T47D (cell line): ENCODE measurements around the gene JMJD1C.
A peak's percentile ranks its signal among the peaks of the same experiment; 100 is the strongest.
"Not testable (repeated sequence)": the region's sequence is repeated elsewhere in the genome, so short reads cannot be mapped to it uniquely, and the experiment has no call there.

Experiments
- DNase-seq, 2 experiments: peaks; one replicate each; pipeline versions ENCODE4 v3.0.0 to v3.0.0-alpha.2; 2011 to 2012; ENCODE audit warnings: low read depth in 1 of 2, low spot score in 1 of 2
- JUND ChIP-seq: IDR thresholded peaks from 2 replicates; pipeline ENCODE4 v1.6.1; 2012; ENCODE audit warnings: low read depth
- in situ Hi-C: cut with HindIII; loops from 2 replicates; pipeline ENCODE4 v1.10.0; 2016; ENCODE audit warnings: low sequenced_read_pairs, low pct_unique_long_range_greater_than_20kb

The JMJD1C gene

GRCh38 chr10:63465293-63466143 lies at the start of gene JMJD1C:
Gene JMJD1C, minus strand, starts transcription at chr10:63465977. Its CDS starts 315 bp downstream, at chr10:63465662.
- DNase-seq, result peak; percentile 73 to 92
- in situ Hi-C loops, result no loop called here
- TF ChIP-seq JUND, result no peak

GRCh38 chr10:63515002-63515763 lies 49.4 kb upstream of the JMJD1C start:
- TF ChIP-seq JUND, result no peak
- in situ Hi-C loops, result no loop called here
- DNase-seq, result peak in 1 of 2 experiments; percentile 43

- no peak for TF ChIP-seq JUND
- no peak for DNase-seq
- in situ Hi-C loops, result no loop called here
Observed at GRCh38 chr10:63506554-63506953, 40.8 kb upstream of the JMJD1C start.

- in situ Hi-C loops, result no loop called here
- no peak for TF ChIP-seq JUND
- DNase-seq, result no peak
Observed at GRCh38 chr10:63505562-63505961, 39.8 kb upstream of the JMJD1C start.

- TF ChIP-seq JUND, result no peak
- peak; percentile 39 to 76 for DNase-seq
- in situ Hi-C loops, result no loop called here
Observed at GRCh38 chr10:63504145-63504881, 38.5 kb upstream of the JMJD1C start.

- TF ChIP-seq JUND, result no peak
- DNase-seq, result no peak
- in situ Hi-C loops, result no loop called here
Observed at GRCh38 chr10:63503395-63503794, 37.6 kb upstream of the JMJD1C start.

GRCh38 chr10:63502832-63503231 lies 37.1 kb upstream of the JMJD1C start:
- in situ Hi-C loops, result no loop called here
- no peak for DNase-seq
- no peak for TF ChIP-seq JUND

GRCh38 chr10:63501954-63502353 lies 36.2 kb upstream of the JMJD1C start:
- TF ChIP-seq JUND, result no peak
- DNase-seq, result no peak
- in situ Hi-C loops, result no loop called here

GRCh38 chr10:63500551-63500950 lies 34.8 kb upstream of the JMJD1C start:
- DNase-seq, in situ Hi-C loops: not testable (repeated sequence)

- DNase-seq, result no peak
- in situ Hi-C loops, result no loop called here
- TF ChIP-seq JUND, result no peak
Observed at GRCh38 chr10:63498665-63499064, 32.9 kb upstream of the JMJD1C start.

- TF ChIP-seq JUND, result no peak
- in situ Hi-C loops, result no loop called here
- no peak for DNase-seq
Observed at GRCh38 chr10:63497321-63497720, 31.5 kb upstream of the JMJD1C start.

GRCh38 chr10:63496561-63496960 lies 30.8 kb upstream of the JMJD1C start:
- no peak for TF ChIP-seq JUND
- in situ Hi-C loops, result no loop called here
- DNase-seq, result no peak
